BLaER1 (cell line): Measurements from ENCODE around the gene CFAP92.

Experiments used
- H3K27ac ChIP-seq: shearing (Covaris generic); formaldehyde crosslinking; 2 replicates; pipeline ENCODE4 v1.8.1; 2022
- H3K27me3 ChIP-seq: shearing (Covaris generic); formaldehyde crosslinking; 2 replicates; pipeline ENCODE4 v1.8.1; 2022
- H3K36me3 ChIP-seq: shearing (Covaris generic); formaldehyde crosslinking; 2 replicates; pipeline ENCODE4 v1.8.1; 2022
- H3K4me1 ChIP-seq: shearing (Covaris generic); formaldehyde crosslinking; 2 replicates; pipeline ENCODE4 v1.8.1; 2022
- H3K4me2 ChIP-seq: shearing (Covaris generic); formaldehyde crosslinking; 2 replicates; pipeline ENCODE4 v1.8.1; 2022
- H3K4me3 ChIP-seq: shearing (Covaris generic); formaldehyde crosslinking; 2 replicates; pipeline ENCODE4 v1.8.1; 2022
- H3K9ac ChIP-seq: shearing (Covaris generic); formaldehyde crosslinking; 2 replicates; pipeline ENCODE4 v1.8.1; 2022
- H3K9me3 ChIP-seq: shearing (Covaris generic); formaldehyde crosslinking; 2 replicates; pipeline ENCODE4 v1.8.1; 2022
- H4K20me1 ChIP-seq: shearing (Covaris generic); formaldehyde crosslinking; 2 replicates; pipeline ENCODE4 v1.8.1; 2022
- Cebpa-rat ChIP-seq: shearing (Covaris generic); IDR thresholded peaks from 2 replicates; pipeline ENCODE4 v1.8.1; 2022

CFAP92 gene

DNA sequence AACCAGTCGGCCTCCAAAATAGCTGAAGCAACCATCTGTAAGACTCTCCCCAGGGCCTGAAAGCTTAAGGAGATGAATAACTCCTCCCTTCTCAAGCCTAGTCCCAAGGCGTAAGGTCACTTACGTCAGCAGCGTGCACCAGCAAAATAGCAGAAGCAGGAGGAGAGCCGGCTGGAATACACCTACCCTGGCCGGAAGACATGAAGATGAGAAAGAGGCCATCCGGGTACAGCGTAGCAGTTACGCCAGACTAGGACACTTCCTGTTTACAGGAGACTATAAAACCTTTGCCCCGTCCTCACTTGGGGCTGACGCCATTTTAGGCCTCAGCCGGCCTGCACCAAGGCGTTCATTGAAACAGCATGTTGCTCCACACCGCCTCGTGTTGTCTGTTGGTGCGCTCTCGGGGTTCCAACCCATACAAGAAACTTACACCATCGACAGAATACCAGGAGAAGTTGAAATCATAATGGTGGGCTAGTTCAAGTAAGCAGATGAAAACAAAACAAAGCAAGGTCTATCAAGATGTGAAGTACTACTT, 2.5 kb downstream of the CFAP92 start:
- Histone ChIP-seq H3K9me3 (no peaks in the 10 kb centered on the region), H3K36me3 (no peaks in the 10 kb centered on the region), H4K20me1 (no peaks in the 10 kb centered on the region), H3K4me2 (no peak overlapping the region), H3K27me3 (no peaks in the 10 kb centered on the region), H3K27ac (no peak overlapping the region), H3K4me3 (no peak overlapping the region), H3K9ac (no peak overlapping the region), H3K4me1 (peaks cover 34% of the 10 kb centered on the region)
- TF ChIP-seq Cebpa-rat: no peak

DNA sequence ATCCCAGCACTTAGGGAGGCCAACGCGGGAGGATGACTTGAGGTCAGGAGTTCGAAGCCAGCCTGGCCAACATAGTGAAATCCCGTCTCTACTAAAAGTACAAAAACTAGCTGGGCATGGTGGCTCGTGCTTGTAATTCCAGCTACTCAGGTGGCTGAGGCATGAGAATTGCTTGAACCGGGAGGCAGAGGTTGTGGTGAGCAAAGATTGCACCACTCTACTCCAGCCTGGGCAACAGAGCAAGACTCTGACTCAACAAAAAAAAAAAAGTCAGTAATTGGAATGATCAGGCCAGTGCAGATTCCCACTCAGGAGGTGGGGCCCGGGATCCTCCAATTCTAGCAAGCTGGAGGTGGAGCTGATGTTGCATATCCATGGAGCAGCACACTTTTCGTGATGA, 5.6 kb downstream of the CFAP92 start:
- Histone ChIP-seq H3K27me3 (no peaks in the 10 kb centered on the region), H3K4me1 (peaks cover 4% of the 10 kb centered on the region), H3K4me3 (no peak overlapping the region), H4K20me1 (no peaks in the 10 kb centered on the region), H3K4me2 (no peak overlapping the region), H3K36me3 (no peaks in the 10 kb centered on the region), H3K27ac (no peak overlapping the region), H3K9me3 (no peaks in the 10 kb centered on the region), H3K9ac (no peak overlapping the region)
- no peak for TF ChIP-seq Cebpa-rat

DNA sequence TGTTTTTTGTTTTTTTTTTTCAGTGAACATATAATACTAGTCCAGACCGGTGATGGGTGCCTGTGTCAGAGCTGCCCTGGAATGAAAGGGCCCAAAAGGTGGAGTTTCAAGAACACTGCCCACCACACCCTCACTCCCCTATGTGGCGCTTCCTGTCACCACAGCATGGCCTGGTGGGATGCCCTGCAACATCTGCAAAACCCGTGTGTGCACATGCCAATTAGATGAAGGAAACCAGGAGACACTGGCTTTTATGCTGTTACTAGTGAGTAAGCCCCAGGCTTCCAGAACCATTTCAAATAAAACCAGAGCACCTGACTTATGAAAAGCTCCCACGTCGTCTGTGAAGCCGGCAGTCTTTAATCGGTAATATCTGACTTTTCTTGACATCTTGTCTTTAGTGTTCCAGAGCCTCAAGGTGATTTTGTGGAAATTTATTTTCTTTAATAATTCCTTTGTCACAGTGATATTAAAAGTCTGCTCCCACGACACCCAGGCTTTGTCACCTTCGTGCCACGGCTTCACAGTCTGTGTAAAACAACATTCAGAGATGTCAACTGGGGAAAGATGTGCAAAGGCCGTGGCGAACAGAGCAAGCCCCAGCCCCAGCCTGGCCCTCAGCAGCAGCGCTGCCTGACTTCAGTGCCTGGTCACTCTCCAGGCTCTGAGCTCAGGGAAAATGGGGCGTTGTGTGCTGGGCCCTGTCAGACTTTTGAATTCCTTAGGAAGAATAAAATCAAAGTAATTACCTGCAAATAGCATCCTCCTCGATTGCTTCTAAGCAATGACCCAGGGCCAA, 6.4 kb downstream of the CFAP92 start:
- Histone ChIP-seq H3K4me3 (no peak overlapping the region), H3K9ac (no peak overlapping the region), H3K27me3 (no peaks in the 10 kb centered on the region), H4K20me1 (no peaks in the 10 kb centered on the region), H3K36me3 (no peaks in the 10 kb centered on the region), H3K27ac (no peak overlapping the region), H3K4me2 (no peak overlapping the region), H3K4me1 (peaks cover 3% of the 10 kb centered on the region), H3K9me3 (no peaks in the 10 kb centered on the region)
- no peak for TF ChIP-seq Cebpa-rat

DNA sequence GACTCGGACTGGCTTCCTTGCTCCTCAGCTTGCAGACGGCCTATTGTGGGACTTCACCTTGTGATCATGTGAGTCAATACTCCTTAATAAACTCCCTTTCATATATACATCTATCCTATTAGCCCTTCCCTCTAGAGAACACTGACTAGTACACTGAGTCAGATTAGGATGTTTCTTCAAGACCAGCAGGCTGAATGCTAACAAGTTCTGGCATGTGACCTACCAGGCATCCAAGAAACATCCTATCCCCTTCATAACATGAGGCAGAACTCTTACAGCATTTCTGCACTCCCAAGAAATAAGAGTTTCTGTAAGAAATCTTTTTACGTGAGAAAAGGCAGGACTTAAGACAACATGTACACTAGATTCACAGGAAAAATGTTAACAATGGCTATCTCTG, 9.3 kb downstream of the CFAP92 start:
- Histone ChIP-seq H3K9ac (no peak overlapping the region), H3K27me3 (no peaks in the 10 kb centered on the region), H3K9me3 (no peaks in the 10 kb centered on the region), H4K20me1 (no peaks in the 10 kb centered on the region), H3K27ac (no peak overlapping the region), H3K4me3 (no peak overlapping the region), H3K4me1 (peaks cover 16% of the 10 kb centered on the region), H3K4me2 (no peak overlapping the region), H3K36me3 (no peaks in the 10 kb centered on the region)
- no peak for TF ChIP-seq Cebpa-rat

DNA sequence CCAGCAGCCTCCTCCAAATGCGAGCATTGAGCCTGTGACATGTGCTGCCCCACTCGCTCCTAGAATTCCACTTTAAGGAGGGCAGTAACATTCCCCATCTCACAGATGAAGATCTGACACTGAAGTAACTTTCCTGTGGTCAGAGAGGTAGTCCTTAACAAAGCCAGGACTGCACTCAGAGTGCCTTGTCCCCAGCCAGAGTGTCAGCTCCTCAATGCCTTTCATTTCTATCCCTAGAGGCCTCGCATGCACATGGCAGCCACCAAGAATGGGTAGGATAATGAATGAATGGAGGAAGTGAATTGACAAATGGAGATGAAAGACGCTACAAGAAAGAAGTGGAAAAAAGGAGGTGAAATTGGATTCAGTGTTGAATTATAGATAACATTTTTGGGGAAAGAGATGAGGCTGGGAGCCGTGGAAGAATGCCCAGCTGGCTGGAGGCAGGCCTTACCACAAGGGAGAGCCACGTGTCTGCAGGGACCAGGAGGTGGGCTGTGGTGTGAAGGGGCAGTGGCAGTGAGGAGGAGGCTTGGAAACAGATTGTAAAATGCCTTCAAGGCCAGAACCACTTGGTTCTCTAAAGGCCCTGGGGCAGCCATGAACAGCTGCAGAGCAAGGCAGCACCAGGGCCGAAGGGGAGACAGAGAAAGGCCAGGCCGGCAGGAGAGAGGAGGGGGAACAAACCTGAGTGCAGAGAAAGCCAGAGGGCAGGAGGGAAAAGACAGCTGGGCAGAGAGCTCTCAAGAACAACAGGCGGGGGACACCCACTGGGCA, 10.4 kb downstream of the CFAP92 start:
- Histone ChIP-seq H3K4me2 (no peak overlapping the region), H3K9me3 (no peaks in the 10 kb centered on the region), H3K27me3 (no peaks in the 10 kb centered on the region), H3K27ac (no peak overlapping the region), H3K36me3 (no peaks in the 10 kb centered on the region), H3K9ac (no peak overlapping the region), H3K4me3 (no peak overlapping the region), H3K4me1 (peaks cover 16% of the 10 kb centered on the region), H4K20me1 (no peaks in the 10 kb centered on the region)
- no peak for TF ChIP-seq Cebpa-rat

DNA sequence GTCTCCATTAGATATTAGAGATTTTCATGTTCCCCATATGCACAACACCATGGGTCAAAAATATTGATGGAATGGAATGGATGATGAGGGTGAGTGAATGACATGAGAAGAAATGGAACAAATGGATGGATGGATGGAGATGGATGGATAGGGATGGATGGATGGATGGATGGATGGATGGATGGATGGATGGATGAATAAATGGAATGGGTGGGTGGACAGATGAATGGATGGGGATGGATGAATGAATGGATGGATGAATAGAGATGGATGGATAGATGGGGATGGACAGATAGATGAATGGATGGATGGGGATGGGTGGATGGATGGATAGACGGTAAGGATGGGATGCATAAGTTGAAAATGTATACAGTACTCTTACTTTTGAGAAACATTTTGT, 18.6 kb downstream of the CFAP92 start:
- no peak overlapping the region for H3K4me2 ChIP-seq
- H3K27ac ChIP-seq: no peak overlapping the region
- TF ChIP-seq Cebpa-rat: no peak
- H3K9ac ChIP-seq: no peak overlapping the region
- no peak overlapping the region for H3K4me3 ChIP-seq
- H3K9me3 ChIP-seq: no peaks in the 10 kb centered on the region
- H3K36me3 ChIP-seq: no peaks in the 10 kb centered on the region
- no peaks in the 10 kb centered on the region for H3K27me3 ChIP-seq
- peaks cover 35% of the 10 kb centered on the region for H3K4me1 ChIP-seq
- no peaks in the 10 kb centered on the region for H4K20me1 ChIP-seq

DNA sequence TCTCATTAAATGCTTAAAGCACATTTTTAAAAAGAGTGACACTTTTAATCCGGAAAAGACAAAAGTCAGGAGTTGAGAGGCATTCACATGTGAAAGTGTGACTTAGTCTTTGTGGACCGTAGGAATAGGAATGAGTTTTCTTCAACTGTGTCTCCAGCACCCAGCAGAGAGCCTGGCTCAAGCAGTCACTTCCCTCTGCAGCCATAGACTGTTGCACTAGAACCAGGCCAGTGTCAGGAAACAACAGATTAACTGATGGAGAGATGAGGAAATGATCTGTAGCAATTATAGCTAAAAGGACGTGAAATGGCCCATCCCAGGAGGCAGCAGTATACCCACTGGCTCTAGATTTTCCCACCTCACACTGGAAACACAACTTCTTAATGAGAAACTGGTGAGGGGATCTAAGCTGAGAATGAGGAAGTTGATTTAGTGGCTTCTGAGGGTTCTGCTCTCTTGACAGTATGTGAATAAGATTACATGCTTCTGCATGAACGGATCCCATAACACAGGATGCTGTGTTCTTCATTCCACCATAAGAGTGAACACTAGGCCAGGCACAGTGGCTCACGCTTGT, 19.8 kb downstream of the CFAP92 start:
- Histone ChIP-seq H3K36me3 (no peaks in the 10 kb centered on the region), H4K20me1 (no peaks in the 10 kb centered on the region), H3K4me1 (peaks cover 35% of the 10 kb centered on the region), H3K4me2 (peak overlapping the region; percentile 62), H3K4me3 (no peak overlapping the region), H3K9me3 (no peaks in the 10 kb centered on the region), H3K9ac (0 out of 2 replicates have a peak overlapping the region, but pooled peaks have one; percentile 41), H3K27ac (peak overlapping the region; percentile 29; the same call in 1 of the 2 replicates), H3K27me3 (no peaks in the 10 kb centered on the region)
- TF ChIP-seq Cebpa-rat: no peak

DNA sequence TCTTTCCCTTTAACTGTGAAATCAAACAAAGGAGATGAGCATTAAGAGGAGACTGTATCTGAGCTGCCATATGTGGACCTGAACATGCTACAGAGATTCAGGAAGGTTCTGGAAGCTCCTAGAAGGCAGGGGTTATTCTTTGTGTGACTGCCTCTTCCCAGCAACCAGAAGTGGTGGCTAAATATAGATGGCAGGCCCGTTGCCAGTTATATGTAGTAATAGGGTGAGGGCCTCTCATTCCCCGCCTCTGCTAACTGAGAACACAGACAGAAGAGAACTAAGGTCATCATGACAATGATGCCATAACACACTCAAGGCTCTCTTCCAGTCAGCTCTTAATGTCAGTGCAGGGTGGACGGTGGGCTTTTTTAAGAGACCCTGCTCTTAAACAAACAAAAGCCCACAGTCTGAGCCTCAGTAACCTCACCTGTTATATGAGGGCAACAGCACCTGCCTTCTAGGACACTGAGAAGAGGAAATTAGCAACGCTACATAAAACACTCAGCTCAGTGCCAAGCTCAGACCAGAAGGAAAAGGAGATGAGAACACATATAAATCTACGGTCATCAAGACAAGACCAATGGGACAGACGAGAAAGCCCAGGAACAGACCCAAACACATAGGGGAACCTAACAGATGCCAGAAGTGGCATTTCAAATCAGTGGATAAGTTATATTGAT, 22.3 kb downstream of the CFAP92 start:
- Histone ChIP-seq H3K27ac (0 out of 2 replicates have a peak overlapping the region, but pooled peaks have one; percentile 18), H3K27me3 (no peaks in the 10 kb centered on the region), H4K20me1 (no peaks in the 10 kb centered on the region), H3K4me1 (peaks cover 35% of the 10 kb centered on the region), H3K36me3 (no peaks in the 10 kb centered on the region), H3K4me3 (no peak overlapping the region), H3K4me2 (peak overlapping the region; percentile 41), H3K9me3 (no peaks in the 10 kb centered on the region), H3K9ac (peak overlapping the region; percentile 17; the same call in 1 of the 2 replicates)
- TF ChIP-seq Cebpa-rat: no peak

DNA sequence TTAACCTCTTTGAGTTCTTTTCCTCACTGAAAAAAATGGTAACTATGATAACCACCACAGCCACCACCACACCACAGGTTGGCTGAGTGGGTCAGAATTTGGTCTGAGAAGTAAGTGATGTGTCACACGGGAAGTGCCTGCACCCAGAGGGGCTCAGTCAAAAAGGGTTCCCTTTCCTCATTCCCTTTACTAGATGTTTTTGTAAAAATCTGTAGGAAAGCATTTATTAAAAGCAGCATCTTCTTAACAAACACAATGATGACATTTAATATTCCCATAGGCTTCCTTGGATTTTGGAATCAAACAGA, 23.2 kb downstream of the CFAP92 start:
- no peaks in the 10 kb centered on the region for H3K9me3 ChIP-seq
- no peak for TF ChIP-seq Cebpa-rat
- H3K27ac ChIP-seq: no peak overlapping the region
- H4K20me1 ChIP-seq: no peaks in the 10 kb centered on the region
- no peaks in the 10 kb centered on the region for H3K36me3 ChIP-seq
- peak overlapping the region; percentile 41 for H3K4me2 ChIP-seq
- no peaks in the 10 kb centered on the region for H3K27me3 ChIP-seq
- no peak overlapping the region for H3K9ac ChIP-seq
- H3K4me1 ChIP-seq: peaks cover 35% of the 10 kb centered on the region
- H3K4me3 ChIP-seq: no peak overlapping the region
